Erythroblast (primary cell): ENCODE data around the gene OLA1.

Experiments used
- GATA1 ChIP-seq: IDR thresholded peaks from 2 replicates; pipeline ENCODE4 v1.6.1; 2011; ENCODE audit warnings: low read depth, mild to moderate bottlenecking, control low read depth, low read length, moderate library complexity
- POLR2A ChIP-seq: IDR thresholded peaks from 2 replicates; pipeline ENCODE4 v1.6.1; 2011; ENCODE audit warnings: mild to moderate bottlenecking, low read length

DNA sequence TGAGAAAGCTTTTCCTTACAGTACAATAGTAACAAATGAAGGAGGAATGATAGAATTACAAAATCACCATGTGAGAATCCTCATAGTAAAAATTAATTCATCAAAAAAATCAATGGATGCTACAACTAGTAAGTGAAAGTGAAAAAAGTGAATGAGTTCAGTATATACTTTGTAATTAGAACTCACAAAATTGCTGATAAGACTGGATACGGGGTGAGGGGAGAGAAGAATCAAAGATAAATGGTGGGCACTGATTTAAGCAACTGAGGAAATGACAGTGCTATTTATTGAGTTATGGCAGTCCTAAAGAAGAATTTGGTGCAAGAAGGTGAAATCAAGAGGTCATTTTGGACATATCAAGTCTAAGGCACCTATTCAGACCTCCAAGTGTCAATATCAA is 20.6 kb downstream of the OLA1 start:
- TF ChIP-seq POLR2A = no peak
- TF ChIP-seq GATA1 = no peak
